Esophagus muscularis mucosa (tissue), 4 donors: ENCODE results near the gene FBLIM1. TPM values are rescaled to one million over a fixed set of nuclear protein-coding genes. Genes with fewer than 3 reads are reported as not detected.

Source experiments
- DNase-seq: peaks from one replicate; pipeline ENCODE4 v3.0.0-alpha.2; 2017; ENCODE audit errors: extremely low spot score
- H3K27ac ChIP-seq, 4 donors: fragments of 200-600 bp; sonication (generic); replicated peaks in 1 of 4; 1 replicate in 3 of 4; 2 replicates in 1 of 4; pipeline ENCODE4 v1.5.1; 2016 to 2019; ENCODE audit warnings: mild to moderate bottlenecking in 1 of 4
- H3K27me3 ChIP-seq, 4 donors: fragments of 200-600 bp; sonication (generic); one replicate each; pipeline versions ENCODE4 v1.5.1 to v1.6.0; 2016 to 2019
- H3K36me3 ChIP-seq, 4 donors: fragments of 200-600 bp; sonication (generic); one replicate each; pipeline ENCODE4 v1.5.1; 2016 to 2019
- H3K4me1 ChIP-seq, 4 donors: fragments of 200-600 bp; sonication (generic); one replicate each; pipeline ENCODE4 v1.5.1; 2016 to 2019
- H3K4me3 ChIP-seq, 4 donors: fragments of 200-600 bp; sonication (generic); 1 replicate in 2 of 4; 2 replicates in 2 of 4; pipeline ENCODE4 v1.5.1; 2016 to 2019; ENCODE audit warnings: mild to moderate bottlenecking in 4 of 4, moderate library complexity in 1 of 4
- H3K9me3 ChIP-seq, 4 donors: fragments of 200-600 bp; sonication (generic); 1 replicate in 3 of 4; 2 replicates in 1 of 4; pipeline ENCODE4 v1.5.1; 2016 to 2019
- EP300 ChIP-seq: sonication (generic); formaldehyde crosslinking; IDR thresholded peaks from one replicate; pipeline ENCODE4 v1.6.1; 2017; ENCODE audit warnings: antibody characterized with exemption
- POLR2A ChIP-seq: fragments of 450-650 bp; IDR thresholded peaks from one replicate; pipeline ENCODE4 v1.6.1; 2017; ENCODE audit warnings: antibody characterized with exemption, moderate library complexity, mild to moderate bottlenecking, low read depth
- POLR2AphosphoS5 ChIP-seq, 2 donors: sonication (generic); formaldehyde crosslinking; IDR thresholded peaks; one replicate each; pipeline ENCODE4 v1.6.1; 2017; ENCODE audit warnings: antibody characterized with exemption in 2 of 2
- WGBS: methylation state at CpG from one replicate; pipeline ENCODE4 v1.1.5; 2018; 5-methylcytosine and 5-hydroxymethylcytosine counted together
- intact Hi-C: fragments of 100-400 bp; cut with DNase I; formaldehyde crosslinking; loops from one replicate; pipeline ENCODE4 v1.15.1; 2023
- total RNA-seq, 4 donors: library from RNA; depleted of rRNA; stranded (reverse); fragments of >200 nt; gene quantifications; one replicate each; pipeline versions ENCODE4 v1.1.0 to v1.2.1, GENCODE V29; 2016
- TF ChIP-seq, protein P1 (sequence below), 3 experiments: fragments of 200-600 bp in 2 of 3; fragments of 450-650 bp in 1 of 3; sonication (generic) in 2 of 3; IDR thresholded peaks; one replicate each; pipeline ENCODE4 v1.5.1; 2017 to 2019; ENCODE audit warnings: antibody characterized with exemption in 3 of 3, mild to moderate bottlenecking in 2 of 3, moderate library complexity in 1 of 3

The FBLIM1 gene
- total RNA-seq, 4 donors from 2014 or later: 44.9 to 115 (median 71.8) TPM

DNA sequence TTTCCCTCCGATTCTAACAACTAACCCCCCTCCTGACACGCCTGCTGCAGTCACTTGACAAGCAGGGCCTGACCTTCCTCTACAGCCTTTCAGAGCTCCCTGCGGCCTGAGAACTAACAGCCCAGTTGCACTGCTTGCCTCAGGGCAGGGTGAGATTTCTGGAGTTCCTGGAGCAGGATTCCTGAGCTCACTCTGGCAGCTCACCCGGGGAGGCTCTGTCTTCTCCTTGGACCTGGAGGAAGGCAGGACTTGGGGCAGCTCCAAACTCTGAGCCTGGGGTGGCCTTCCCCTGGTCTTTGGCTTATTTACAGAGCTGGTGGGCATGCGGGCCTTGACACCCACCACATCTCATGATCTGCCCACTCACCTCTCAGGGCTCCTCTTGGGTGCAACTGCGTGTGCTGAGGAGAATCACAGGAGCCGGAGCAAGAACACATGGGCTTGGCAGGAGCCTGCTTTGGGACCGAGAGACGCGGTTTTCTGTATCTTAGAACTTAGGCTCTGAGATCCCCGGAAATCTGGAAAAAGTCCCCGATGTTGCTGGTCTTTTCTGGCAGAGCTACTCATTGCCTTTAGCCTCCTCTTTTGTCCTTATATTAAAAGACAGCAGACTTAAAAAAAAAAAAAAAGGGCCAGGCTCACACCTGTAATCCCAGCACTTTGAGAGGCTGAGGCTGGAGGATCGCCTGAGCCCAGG is 35.6 kb upstream of the FBLIM1 start:
- DNase-seq: no peak
- Histone ChIP-seq H3K27ac (peak overlapping the region in 1 of 4 donors; percentile 19), H3K36me3 (peaks cover 71 to 100% (median 98%) of the 10 kb centered on the region in 4 donors), H3K9me3 (no peaks in the 10 kb centered on the region), H3K4me3 (no peak overlapping the region), H3K4me1 (peaks cover 9 to 20% (median 14%) of the 10 kb centered on the region in 4 donors), H3K27me3 (no peaks in the 10 kb centered on the region)
- WGBS: 86% methylated on average over 10 of the region's 13 CpGs
- intact Hi-C loops: no loop called here
- no peak for TF ChIP-seq POLR2AphosphoS5 (IDR thresholded peaks at IDR 0.05)
- TF ChIP-seq, protein P1, sequence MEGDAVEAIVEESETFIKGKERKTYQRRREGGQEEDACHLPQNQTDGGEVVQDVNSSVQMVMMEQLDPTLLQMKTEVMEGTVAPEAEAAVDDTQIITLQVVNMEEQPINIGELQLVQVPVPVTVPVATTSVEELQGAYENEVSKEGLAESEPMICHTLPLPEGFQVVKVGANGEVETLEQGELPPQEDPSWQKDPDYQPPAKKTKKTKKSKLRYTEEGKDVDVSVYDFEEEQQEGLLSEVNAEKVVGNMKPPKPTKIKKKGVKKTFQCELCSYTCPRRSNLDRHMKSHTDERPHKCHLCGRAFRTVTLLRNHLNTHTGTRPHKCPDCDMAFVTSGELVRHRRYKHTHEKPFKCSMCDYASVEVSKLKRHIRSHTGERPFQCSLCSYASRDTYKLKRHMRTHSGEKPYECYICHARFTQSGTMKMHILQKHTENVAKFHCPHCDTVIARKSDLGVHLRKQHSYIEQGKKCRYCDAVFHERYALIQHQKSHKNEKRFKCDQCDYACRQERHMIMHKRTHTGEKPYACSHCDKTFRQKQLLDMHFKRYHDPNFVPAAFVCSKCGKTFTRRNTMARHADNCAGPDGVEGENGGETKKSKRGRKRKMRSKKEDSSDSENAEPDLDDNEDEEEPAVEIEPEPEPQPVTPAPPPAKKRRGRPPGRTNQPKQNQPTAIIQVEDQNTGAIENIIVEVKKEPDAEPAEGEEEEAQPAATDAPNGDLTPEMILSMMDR (IDR thresholded peaks at IDR 0.05): no peak
- no peak for TF ChIP-seq EP300
- TF ChIP-seq POLR2A: no peak

DNA sequence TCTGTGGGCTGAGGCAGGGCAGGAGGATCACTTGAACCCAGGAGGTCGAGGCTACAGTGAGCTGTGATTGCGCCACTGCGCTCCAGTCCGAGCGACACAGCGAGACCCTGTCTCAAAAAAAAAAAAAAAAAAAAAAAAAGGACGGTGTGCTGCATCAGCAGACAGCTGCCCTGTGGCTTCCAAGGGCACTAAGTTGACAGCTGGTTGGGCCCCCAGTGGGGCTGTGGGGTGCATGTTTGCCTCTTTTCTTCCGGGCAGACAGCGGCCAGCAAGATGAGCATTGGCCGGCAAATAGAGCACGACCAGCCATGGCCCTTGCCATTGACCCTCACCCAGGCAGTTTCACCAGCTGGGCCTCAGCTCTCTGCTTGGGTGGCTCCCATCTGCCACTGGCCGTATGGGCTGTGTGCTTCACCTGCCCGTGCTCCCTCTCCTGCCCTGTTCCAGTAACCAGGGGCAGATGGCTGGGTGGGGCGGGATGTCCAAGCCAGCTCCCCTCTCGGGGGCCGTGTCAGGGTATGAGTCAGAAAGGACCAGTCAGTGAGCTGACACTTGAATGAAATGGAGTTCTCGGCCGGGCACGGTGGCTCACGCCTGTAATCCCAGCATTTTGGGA is 34.9 kb upstream of the FBLIM1 start:
- H3K27me3 ChIP-seq: no peaks in the 10 kb centered on the region
- intact Hi-C loops: no loop called here
- no peak overlapping the region for H3K4me3 ChIP-seq
- H3K4me1 ChIP-seq: peaks cover 1 to 12% (median 9%) of the 10 kb centered on the region in 4 donors
- H3K27ac ChIP-seq: no peak overlapping the region
- 96% methylated on average over 11 of the region's 20 CpGs for WGBS
- peaks cover 71 to 100% (median 98%) of the 10 kb centered on the region in 4 donors for H3K36me3 ChIP-seq
- TF ChIP-seq, protein P1 (IDR thresholded peaks at IDR 0.05): no peak
- TF ChIP-seq POLR2A (no peak), EP300 (no peak), POLR2AphosphoS5 (IDR thresholded peaks at IDR 0.05) (no peak)
- DNase-seq: no peak
- no peaks in the 10 kb centered on the region for H3K9me3 ChIP-seq

DNA sequence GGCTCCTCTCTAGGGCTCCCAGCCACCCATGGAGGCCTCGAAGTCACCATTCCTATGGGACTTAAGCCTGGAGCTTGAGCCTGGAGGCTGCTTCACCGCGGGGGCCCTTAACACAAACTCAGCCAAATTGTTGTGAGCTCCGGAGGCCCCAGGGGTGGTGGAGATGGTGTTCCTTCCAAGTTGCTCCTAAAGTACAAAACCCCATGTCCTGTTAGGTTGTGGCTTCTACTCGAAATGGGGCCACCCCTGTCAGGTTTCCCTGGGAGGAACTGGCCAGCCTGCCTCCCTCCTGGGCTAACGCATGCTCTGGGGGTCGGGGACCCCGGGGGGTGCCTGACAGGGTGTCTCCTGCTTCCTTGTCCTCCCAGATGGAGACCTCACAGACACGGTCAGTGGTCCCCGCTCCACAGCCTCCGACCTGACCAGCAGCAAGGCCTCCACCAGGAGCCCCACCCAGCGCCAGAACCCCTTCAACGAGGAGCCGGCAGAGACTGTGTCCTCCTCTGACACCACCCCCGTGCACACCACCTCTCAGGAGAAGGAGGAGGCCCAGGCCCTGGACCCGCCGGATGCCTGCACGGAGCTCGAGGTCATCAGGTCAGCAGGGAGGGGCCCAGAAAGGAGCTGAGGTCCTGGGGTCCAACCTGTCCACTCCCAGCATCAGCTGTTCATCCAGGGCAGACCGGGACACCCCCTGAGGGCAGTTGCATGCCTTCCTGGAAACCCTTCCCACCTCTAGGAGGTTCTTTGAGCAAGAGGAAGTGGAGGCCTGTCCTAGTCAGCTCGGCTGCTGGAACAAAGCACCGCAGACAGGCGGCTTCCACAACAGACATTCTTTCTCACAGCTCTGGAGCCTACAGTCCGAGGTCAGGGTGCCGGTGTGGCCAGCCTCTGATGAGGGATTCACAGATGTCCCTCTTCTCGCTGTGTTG is 33.4 kb upstream of the FBLIM1 start:
- no peak for DNase-seq
- Histone ChIP-seq H3K27ac (no peak overlapping the region), H3K4me1 (peaks cover 0 to 10% (median 4%) of the 10 kb centered on the region in 4 donors), H3K27me3 (no peaks in the 10 kb centered on the region), H3K4me3 (no peak overlapping the region), H3K36me3 (peaks cover 73 to 100% (median 98%) of the 10 kb centered on the region in 4 donors), H3K9me3 (no peaks in the 10 kb centered on the region)
- intact Hi-C loops: no loop called here
- TF ChIP-seq POLR2A (no peak), EP300 (no peak), POLR2AphosphoS5 (IDR thresholded peaks at IDR 0.05) (no peak)
- TF ChIP-seq, protein P1 (IDR thresholded peaks at IDR 0.05): no peak
- WGBS: 87% methylated on average over 13 of the region's 26 CpGs

DNA sequence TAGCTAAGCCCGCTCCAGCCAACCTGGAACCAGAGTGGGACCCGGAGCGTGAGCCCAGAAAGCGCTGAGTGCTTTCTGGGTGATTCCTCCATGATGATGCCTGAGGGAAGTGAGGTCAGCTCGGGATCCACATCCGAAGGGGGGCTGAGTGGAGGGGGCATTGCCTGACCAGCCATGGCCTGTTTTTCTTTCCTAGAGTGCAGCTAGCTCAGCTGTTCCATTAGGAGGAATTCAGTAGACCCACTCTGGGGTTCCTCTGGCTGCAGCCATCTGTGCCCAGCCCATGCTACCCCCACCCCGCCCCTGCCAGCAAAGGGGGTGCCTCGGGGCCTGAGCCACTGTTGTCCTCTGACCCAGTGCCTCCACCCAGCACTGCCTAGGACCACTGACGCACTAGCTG is 32.1 kb upstream of the FBLIM1 start:
- intact Hi-C loops: no loop called here
- Histone ChIP-seq H3K4me3 (no peak overlapping the region), H3K9me3 (no peaks in the 10 kb centered on the region), H3K36me3 (peaks cover 73 to 100% (median 99%) of the 10 kb centered on the region in 4 donors), H3K27me3 (no peaks in the 10 kb centered on the region), H3K27ac (no peak overlapping the region), H3K4me1 (peaks cover 0 to 10% (median under 1%) of the 10 kb centered on the region in 4 donors)
- TF ChIP-seq EP300 (no peak), POLR2AphosphoS5 (IDR thresholded peaks at IDR 0.05) (no peak), POLR2A (no peak)
- TF ChIP-seq, protein P1 (IDR thresholded peaks at IDR 0.05): no peak
- DNase-seq: no peak
- WGBS: 76% methylated on average over 8 of the region's 9 CpGs
